SU-DHL-6 (cell line): Measurements from ENCODE around the gene CHFR.
"Not testable (repeated sequence)": the region's sequence is repeated elsewhere in the genome, so short reads cannot be mapped to it uniquely, and the experiment has no call there.

ENCODE experiments used
- EZH2phosphoT487 ChIP-seq: fragments of 200-600 bp; sonication (generic), shearing (Covaris generic); conservative IDR thresholded peaks from 2 replicates; pipeline ENCODE4 v1.6.1; 2018; ENCODE audit warnings: mild to moderate bottlenecking, antibody characterized with exemption, low read length, moderate library complexity, mixed read lengths
- TF ChIP-seq, protein P1 (sequence below): fragments of 200-600 bp; sonication (generic); IDR thresholded peaks from one replicate; pipeline ENCODE4 v1.5.1; 2017; ENCODE audit warnings: antibody characterized with exemption, mild to moderate bottlenecking, low read length, moderate library complexity; ENCODE audit not compliant: insufficient read depth, poor library complexity, severe bottlenecking

DNA sequence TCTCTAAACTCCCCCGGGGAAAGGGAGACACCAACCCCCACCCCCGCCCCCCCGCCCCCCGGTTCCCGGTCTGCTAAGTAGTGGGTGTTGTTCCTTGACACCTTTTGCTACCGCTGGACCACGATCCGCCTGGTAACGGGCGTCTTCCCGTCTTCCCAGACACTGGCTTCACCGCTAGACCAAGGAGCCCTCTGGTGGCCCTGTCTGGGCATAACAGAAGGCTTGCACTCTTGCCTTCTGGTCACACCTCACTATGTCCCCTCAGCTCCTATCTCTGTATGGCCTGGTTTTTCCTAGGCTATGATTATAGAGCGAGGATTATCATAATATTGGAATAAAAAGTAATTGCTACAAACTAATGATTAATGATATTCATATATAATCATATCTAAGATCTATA is 78.0 kb downstream of the CHFR start:
- not testable (repeated sequence) for TF ChIP-seq EZH2phosphoT487
- TF ChIP-seq, protein P1, sequence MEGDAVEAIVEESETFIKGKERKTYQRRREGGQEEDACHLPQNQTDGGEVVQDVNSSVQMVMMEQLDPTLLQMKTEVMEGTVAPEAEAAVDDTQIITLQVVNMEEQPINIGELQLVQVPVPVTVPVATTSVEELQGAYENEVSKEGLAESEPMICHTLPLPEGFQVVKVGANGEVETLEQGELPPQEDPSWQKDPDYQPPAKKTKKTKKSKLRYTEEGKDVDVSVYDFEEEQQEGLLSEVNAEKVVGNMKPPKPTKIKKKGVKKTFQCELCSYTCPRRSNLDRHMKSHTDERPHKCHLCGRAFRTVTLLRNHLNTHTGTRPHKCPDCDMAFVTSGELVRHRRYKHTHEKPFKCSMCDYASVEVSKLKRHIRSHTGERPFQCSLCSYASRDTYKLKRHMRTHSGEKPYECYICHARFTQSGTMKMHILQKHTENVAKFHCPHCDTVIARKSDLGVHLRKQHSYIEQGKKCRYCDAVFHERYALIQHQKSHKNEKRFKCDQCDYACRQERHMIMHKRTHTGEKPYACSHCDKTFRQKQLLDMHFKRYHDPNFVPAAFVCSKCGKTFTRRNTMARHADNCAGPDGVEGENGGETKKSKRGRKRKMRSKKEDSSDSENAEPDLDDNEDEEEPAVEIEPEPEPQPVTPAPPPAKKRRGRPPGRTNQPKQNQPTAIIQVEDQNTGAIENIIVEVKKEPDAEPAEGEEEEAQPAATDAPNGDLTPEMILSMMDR, result not testable (repeated sequence)
